ENCODE data around the gene CMSS1. TPM values are rescaled to one million over a fixed set of nuclear protein-coding genes. Genes with fewer than 3 reads are reported as not detected.

CMSS1 gene
- total RNA-seq, 1 experiment from 2014 or later, result 55.8 TPM

DNA sequence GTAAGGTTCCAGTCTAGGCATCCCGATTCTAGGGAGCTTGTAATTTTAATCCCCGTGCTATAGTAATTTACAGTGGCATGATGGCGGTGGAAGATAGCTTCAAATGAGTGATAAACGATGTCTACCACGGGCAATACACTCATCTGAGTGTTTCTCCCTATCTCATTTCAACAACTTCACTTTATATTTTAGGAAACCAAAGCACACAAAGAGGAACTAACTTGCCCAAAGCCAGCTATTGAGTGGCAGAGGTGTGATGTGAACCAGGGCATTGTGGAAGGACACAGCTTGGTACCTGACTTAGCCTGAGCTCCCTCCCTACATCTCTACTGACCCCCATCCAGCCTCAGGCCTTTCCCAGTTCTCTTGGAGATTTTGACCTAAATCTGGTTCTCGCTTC lies 313.6 kb downstream of the CMSS1 start:
- intact Hi-C loops (cut with micrococcal nuclease; ENCODE audit: unreplicated experiment), result no loop called here
- TF ChIP-seq, protein P1, sequence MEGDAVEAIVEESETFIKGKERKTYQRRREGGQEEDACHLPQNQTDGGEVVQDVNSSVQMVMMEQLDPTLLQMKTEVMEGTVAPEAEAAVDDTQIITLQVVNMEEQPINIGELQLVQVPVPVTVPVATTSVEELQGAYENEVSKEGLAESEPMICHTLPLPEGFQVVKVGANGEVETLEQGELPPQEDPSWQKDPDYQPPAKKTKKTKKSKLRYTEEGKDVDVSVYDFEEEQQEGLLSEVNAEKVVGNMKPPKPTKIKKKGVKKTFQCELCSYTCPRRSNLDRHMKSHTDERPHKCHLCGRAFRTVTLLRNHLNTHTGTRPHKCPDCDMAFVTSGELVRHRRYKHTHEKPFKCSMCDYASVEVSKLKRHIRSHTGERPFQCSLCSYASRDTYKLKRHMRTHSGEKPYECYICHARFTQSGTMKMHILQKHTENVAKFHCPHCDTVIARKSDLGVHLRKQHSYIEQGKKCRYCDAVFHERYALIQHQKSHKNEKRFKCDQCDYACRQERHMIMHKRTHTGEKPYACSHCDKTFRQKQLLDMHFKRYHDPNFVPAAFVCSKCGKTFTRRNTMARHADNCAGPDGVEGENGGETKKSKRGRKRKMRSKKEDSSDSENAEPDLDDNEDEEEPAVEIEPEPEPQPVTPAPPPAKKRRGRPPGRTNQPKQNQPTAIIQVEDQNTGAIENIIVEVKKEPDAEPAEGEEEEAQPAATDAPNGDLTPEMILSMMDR (IDR thresholded peaks at IDR 0.05; ENCODE audit: unreplicated experiment), result no peak
- Mint-ChIP-seq H3K36me3 (ENCODE audit: insufficient read depth, unreplicated experiment) (no peaks in the 10 kb centered on the region), H3K27ac (ENCODE audit: unreplicated experiment) (no peak overlapping the region), H3K9me3 (ENCODE audit: low read depth, unreplicated experiment) (no peaks in the 10 kb centered on the region), H3K4me1 (ENCODE audit: low read depth, unreplicated experiment) (no peaks in the 10 kb centered on the region), H3K27me3 (ENCODE audit: unreplicated experiment) (no peaks in the 10 kb centered on the region), H3K4me3 (ENCODE audit: low read depth, unreplicated experiment) (no peak overlapping the region)
- no peak for DNase-seq
- CTCF ChIA-PET, result interaction anchor here (1.5 kb wide), 1 partner anchor 62 kb away, joined by 3 read pairs; no protein-coding TSS in a partner anchor
- no TSS peak for BruUV-seq (replicated peaks)

DNA sequence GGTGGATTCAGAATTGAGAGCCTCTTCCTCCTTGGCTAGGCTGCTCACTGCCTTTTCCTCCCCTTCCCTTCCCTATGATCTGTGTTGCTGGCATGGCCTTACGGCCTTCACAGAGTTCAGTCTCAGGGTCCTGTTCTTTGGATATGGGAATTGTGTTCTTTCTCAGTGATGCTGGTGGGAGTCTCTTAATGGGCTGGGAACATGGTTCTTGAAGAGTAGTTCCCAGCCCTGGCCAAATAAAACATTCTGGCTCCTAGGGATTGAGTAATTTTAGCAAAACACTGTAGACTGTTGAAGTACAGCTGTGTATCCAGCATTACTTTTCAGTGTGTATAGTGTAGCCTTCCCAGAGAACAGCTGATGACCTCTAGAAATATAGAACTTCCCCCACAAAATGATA lies 319.3 kb downstream of the CMSS1 start:
- CTCF ChIA-PET, result no interaction called here
- H3K36me3 Mint-ChIP-seq (ENCODE audit: insufficient read depth, unreplicated experiment), result no peaks in the 10 kb centered on the region
- no peaks in the 10 kb centered on the region for H3K4me1 Mint-ChIP-seq (ENCODE audit: low read depth, unreplicated experiment)
- no peak for DNase-seq
- H3K27ac Mint-ChIP-seq (ENCODE audit: unreplicated experiment), result no peak overlapping the region
- no peaks in the 10 kb centered on the region for H3K9me3 Mint-ChIP-seq (ENCODE audit: low read depth, unreplicated experiment)
- no TSS peak for BruUV-seq (replicated peaks)
- no peaks in the 10 kb centered on the region for H3K27me3 Mint-ChIP-seq (ENCODE audit: unreplicated experiment)
- TF ChIP-seq, protein P1 (IDR thresholded peaks at IDR 0.05; ENCODE audit: unreplicated experiment), result no peak
- no peak overlapping the region for H3K4me3 Mint-ChIP-seq (ENCODE audit: low read depth, unreplicated experiment)
- intact Hi-C loops (cut with micrococcal nuclease; ENCODE audit: unreplicated experiment), result no loop called here

DNA sequence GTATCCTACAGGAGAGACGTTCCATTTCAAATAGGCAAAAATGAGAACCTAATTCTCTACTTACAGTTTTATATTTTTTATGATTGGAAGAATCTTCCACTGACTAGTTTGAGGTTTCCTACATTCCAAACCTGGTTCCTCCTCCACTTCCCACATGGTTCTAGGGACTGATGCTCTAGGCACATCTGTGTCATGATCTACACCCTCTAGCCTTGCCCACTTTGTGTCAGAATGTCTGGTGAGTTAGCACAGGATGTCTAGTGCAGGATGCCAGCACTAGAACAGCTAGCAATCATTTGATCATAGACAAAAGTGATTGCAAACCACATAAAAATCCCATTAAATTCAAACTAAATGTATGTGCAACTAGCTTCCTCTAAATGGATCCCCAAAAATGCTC lies 323.3 kb downstream of the CMSS1 start:
- no TSS peak for BruUV-seq (replicated peaks)
- H3K4me1 Mint-ChIP-seq (ENCODE audit: low read depth, unreplicated experiment), result no peaks in the 10 kb centered on the region
- no peak for DNase-seq
- H3K36me3 Mint-ChIP-seq (ENCODE audit: insufficient read depth, unreplicated experiment), result no peaks in the 10 kb centered on the region
- H3K27me3 Mint-ChIP-seq (ENCODE audit: unreplicated experiment), result no peaks in the 10 kb centered on the region
- TF ChIP-seq, protein P1 (IDR thresholded peaks at IDR 0.05; ENCODE audit: unreplicated experiment), result no peak
- H3K4me3 Mint-ChIP-seq (ENCODE audit: low read depth, unreplicated experiment), result no peak overlapping the region
- H3K27ac Mint-ChIP-seq (ENCODE audit: unreplicated experiment), result no peak overlapping the region
- intact Hi-C loops (cut with micrococcal nuclease; ENCODE audit: unreplicated experiment), result no loop called here
- CTCF ChIA-PET, result no interaction called here
- H3K9me3 Mint-ChIP-seq (ENCODE audit: low read depth, unreplicated experiment), result peaks cover 2% of the 10 kb centered on the region

DNA sequence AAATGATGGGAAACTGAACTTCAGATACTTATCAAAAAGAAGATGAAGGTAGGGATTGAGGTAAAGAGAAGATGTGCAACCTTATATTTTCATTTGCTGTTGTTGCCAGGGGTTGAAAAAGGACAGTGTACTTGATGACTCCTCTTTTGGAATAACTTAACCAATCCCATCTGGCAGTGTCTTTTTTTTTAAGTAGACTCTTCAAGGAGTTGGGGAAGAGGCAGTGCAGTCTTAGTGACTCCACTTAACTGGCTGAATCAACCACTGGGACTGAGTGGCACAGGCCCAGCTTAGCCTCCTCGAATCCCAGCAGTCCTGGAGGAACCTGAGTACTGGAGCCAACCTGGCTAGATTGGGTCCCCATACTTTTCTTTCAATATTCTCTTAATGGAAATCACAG lies 323.9 kb downstream of the CMSS1 start:
- Mint-ChIP-seq H3K27me3 (ENCODE audit: unreplicated experiment) (no peaks in the 10 kb centered on the region), H3K27ac (ENCODE audit: unreplicated experiment) (no peak overlapping the region), H3K9me3 (ENCODE audit: low read depth, unreplicated experiment) (peaks cover 2% of the 10 kb centered on the region), H3K4me1 (ENCODE audit: low read depth, unreplicated experiment) (no peaks in the 10 kb centered on the region), H3K36me3 (ENCODE audit: insufficient read depth, unreplicated experiment) (no peaks in the 10 kb centered on the region), H3K4me3 (ENCODE audit: low read depth, unreplicated experiment) (no peak overlapping the region)
- TF ChIP-seq, protein P1 (IDR thresholded peaks at IDR 0.05; ENCODE audit: unreplicated experiment), result no peak
- BruUV-seq (replicated peaks), result no TSS peak
- CTCF ChIA-PET, result no interaction called here
- intact Hi-C loops (cut with micrococcal nuclease; ENCODE audit: unreplicated experiment), result no loop called here
- DNase-seq, result no peak

Measured in Calu3 (cell line).